ENCODE data around the gene P4HA1.

P4HA1 gene

GRCh38 chr10:73096449-73097304 is at the start of gene P4HA1:
Gene P4HA1, minus strand, starts transcription at chr10:73096866. Its CDS starts 21,983 bp downstream, at chr10:73074883.
- H3K4me3 ChIP-seq (ENCODE audit: low read length), result peak within 1 kb of the TSS; percentile 93
- TF ChIP-seq, protein P1, sequence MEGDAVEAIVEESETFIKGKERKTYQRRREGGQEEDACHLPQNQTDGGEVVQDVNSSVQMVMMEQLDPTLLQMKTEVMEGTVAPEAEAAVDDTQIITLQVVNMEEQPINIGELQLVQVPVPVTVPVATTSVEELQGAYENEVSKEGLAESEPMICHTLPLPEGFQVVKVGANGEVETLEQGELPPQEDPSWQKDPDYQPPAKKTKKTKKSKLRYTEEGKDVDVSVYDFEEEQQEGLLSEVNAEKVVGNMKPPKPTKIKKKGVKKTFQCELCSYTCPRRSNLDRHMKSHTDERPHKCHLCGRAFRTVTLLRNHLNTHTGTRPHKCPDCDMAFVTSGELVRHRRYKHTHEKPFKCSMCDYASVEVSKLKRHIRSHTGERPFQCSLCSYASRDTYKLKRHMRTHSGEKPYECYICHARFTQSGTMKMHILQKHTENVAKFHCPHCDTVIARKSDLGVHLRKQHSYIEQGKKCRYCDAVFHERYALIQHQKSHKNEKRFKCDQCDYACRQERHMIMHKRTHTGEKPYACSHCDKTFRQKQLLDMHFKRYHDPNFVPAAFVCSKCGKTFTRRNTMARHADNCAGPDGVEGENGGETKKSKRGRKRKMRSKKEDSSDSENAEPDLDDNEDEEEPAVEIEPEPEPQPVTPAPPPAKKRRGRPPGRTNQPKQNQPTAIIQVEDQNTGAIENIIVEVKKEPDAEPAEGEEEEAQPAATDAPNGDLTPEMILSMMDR (conservative IDR thresholded peaks at IDR 0.05; ENCODE audit: low read depth, low read length), result peak; percentile 58
- DNase-seq (ENCODE audit: low read depth), result peak; percentile 85

- DNase-seq (ENCODE audit: low read depth), result no peak
- no peak overlapping the region for H3K4me3 ChIP-seq (ENCODE audit: low read length)
- TF ChIP-seq, protein P1 (conservative IDR thresholded peaks at IDR 0.05; ENCODE audit: low read depth, low read length), result no peak
Observed at GRCh38 chr10:73141603-73142002, 44.9 kb upstream of the P4HA1 start.

- no peak overlapping the region for H3K4me3 ChIP-seq (ENCODE audit: low read length)
- no peak for DNase-seq (ENCODE audit: low read depth)
- TF ChIP-seq, protein P1 (conservative IDR thresholded peaks at IDR 0.05; ENCODE audit: low read depth, low read length), result no peak
Observed at GRCh38 chr10:73139251-73139650, 42.6 kb upstream of the P4HA1 start.

DNA sequence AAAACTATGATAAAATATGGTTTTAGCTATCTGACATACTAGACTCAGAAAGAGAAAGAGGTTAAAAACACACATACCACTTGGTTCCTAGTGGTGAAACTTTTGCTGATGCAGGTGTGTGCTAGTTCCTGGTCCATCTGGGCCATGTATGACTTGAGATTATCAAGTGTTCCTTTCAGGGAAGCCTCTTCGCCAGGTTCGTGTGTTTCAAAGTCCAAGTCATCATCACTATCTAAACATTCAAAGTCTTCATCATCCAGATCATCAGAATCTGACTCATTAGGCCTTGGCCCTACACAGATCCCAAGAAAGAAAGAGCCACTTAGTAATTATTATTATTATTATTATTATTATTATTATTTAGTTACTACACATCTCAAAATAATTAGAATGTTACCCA is 40.0 kb upstream of the P4HA1 start:
- DNase-seq (ENCODE audit: low read depth), result no peak
- H3K4me3 ChIP-seq (ENCODE audit: low read length), result no peak overlapping the region
- TF ChIP-seq, protein P1 (conservative IDR thresholded peaks at IDR 0.05; ENCODE audit: low read depth, low read length), result no peak

GRCh38 chr10:73134727-73135126 is 38.1 kb upstream of the P4HA1 start:
- DNase-seq (ENCODE audit: low read depth), result no peak
- TF ChIP-seq, protein P1 (conservative IDR thresholded peaks at IDR 0.05; ENCODE audit: low read depth, low read length), result no peak
- no peak overlapping the region for H3K4me3 ChIP-seq (ENCODE audit: low read length)

DNA sequence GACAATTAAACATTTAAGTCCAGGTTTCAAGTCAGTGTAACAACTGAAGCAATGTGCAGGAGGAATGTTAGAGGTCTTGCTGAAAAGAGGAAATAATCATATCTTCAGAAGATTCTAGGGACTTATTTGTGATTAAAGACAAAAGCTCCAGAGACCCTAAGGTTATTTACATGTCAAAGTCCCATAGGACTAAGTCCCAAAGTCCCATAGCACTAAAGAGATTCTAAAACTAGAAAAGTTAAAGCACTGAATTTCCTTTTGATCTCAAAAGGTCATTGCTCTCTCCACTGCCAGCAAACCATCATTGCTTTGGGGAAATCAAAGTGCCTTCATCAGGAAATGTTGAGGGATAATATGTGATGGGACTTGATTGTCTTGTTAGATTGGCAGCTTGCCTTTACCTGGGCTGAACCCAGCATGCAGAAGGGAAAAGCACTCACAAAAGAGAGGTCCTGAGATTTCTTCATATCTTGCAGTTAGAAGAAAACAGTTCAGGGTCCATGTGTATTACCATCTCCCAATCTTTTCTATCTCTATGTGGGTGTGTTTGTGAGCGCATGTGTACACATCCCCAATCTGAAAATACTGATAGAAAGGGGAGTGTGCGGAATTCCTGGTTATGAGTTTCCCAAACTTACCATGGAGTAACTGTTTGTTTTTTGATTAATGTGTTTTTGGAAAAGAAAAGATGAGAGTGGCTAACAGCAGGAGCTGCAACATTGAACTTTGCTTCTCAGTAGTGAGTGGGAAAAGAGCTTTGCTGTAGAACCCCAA is 35.4 kb upstream of the P4HA1 start:
- DNase-seq (ENCODE audit: low read depth), result no peak
- H3K4me3 ChIP-seq (ENCODE audit: low read length), result no peak overlapping the region
- TF ChIP-seq, protein P1 (conservative IDR thresholded peaks at IDR 0.05; ENCODE audit: low read depth, low read length), result no peak

Measured in retinal pigment epithelial cell (primary cell).